ENCODE measurements around the gene ETS2. TPM values are rescaled to one million over a fixed set of nuclear protein-coding genes. Genes with fewer than 3 reads are reported as not detected.

The ETS2 gene
- total RNA-seq, 1 experiment from 2014 or later = 35.3 TPM

GRCh38 chr21:38802050-38803026, 3.4 kb upstream of the ETS2 start:
- no peak overlapping the region for H2BK12ac ChIP-seq (ENCODE audit: insufficient read length, low read depth, low read length)

More at GRCh38 chr21:38802050-38803026, 3.4 kb upstream of the ETS2 start:
- Histone ChIP-seq H3K79me2 (ENCODE audit: insufficient read depth, low read length) (peaks cover 10% of the 10 kb centered on the region; the same call in 1 of the 2 replicates), H2AFZ (ENCODE audit: low read length) (no peak overlapping the region), H2BK120ac (ENCODE audit: low read depth, low read length, poor library complexity, severe bottlenecking) (no peak overlapping the region), H2BK20ac (ENCODE audit: low read depth, low read length, poor library complexity, severe bottlenecking) (no peak overlapping the region), H3K79me1 (ENCODE audit: insufficient read depth, low read depth, low read length, poor library complexity, severe bottlenecking) (peaks cover 4% of the 10 kb centered on the region), H2BK5ac (ENCODE audit: insufficient read length, low read length) (no peak overlapping the region), H3K27me3 (ENCODE audit: insufficient read depth, low read length) (no peaks in the 10 kb centered on the region; the same call in 1 of the 2 replicates), H3K56ac (ENCODE audit: insufficient read length, low read depth, low read length) (no peak overlapping the region), H4K8ac (replicated peaks; ENCODE audit: insufficient read length, low read depth, low read length) (no peak overlapping the region), H3K23me2 (ENCODE audit: insufficient read length, low read depth, low read length, poor library complexity, severe bottlenecking) (peaks cover 19% of the 10 kb centered on the region), H3K4ac (ENCODE audit: low read depth, low read length) (no peak overlapping the region), H3K27ac (ENCODE audit: insufficient read length, low read depth, low read length) (no peak overlapping the region), H3K9ac (ENCODE audit: extremely low read depth, insufficient read length, low read length) (no peak overlapping the region), H3K23ac (ENCODE audit: insufficient read length, low read depth, low read length) (no peak overlapping the region), H4K91ac (ENCODE audit: insufficient read length, low read depth, low read length) (no peak overlapping the region), H4K5ac (ENCODE audit: insufficient read length, low read depth, low read length) (no peak overlapping the region), H4K20me1 (ENCODE audit: control insufficient read depth, insufficient read depth, insufficient read length) (peaks cover 3% of the 10 kb centered on the region), H3K9me3 (ENCODE audit: control insufficient read depth, low read depth, low read length) (no peaks in the 10 kb centered on the region), H3K4me1 (ENCODE audit: insufficient read depth, low read length) (no peaks in the 10 kb centered on the region; the same call in 1 of the 2 replicates), H3K14ac (ENCODE audit: insufficient read depth, low read length) (no peak overlapping the region), H3T11ph (ENCODE audit: low read length) (no peak overlapping the region), H3K18ac (ENCODE audit: insufficient read length, low read depth, low read length) (no peak overlapping the region), H2BK15ac (ENCODE audit: low read depth, low read length) (no peak overlapping the region), H3K4me2 (ENCODE audit: insufficient read depth, insufficient read length, low read length) (no peak overlapping the region), H2AK5ac (ENCODE audit: insufficient read length, low read length) (no peak overlapping the region)
- H3K9me3 Mint-ChIP-seq = no peaks in the 10 kb centered on the region; a peak in 1 of 5 replicates
- H3K36me3 Mint-ChIP-seq (ENCODE audit: insufficient read depth in 1 of 3, low read depth in 3 of 3) = no peaks in the 10 kb centered on the region
- no peak overlapping the region for H3K4me3 Mint-ChIP-seq
- no peak for DNase-seq
- peaks cover 14% of the 10 kb centered on the region for H3K27me3 Mint-ChIP-seq (ENCODE audit: low read depth)
- no peak for TF ChIP-seq CTCF (conservative IDR thresholded peaks at IDR 0.05)
- H3K27ac Mint-ChIP-seq = no peak overlapping the region
- no CpG with 5 or more reads among the region's 16 CpGs for WGBS (ENCODE audit: extremely low coverage, insufficient read length, low lambda C conversion rate)
- peaks cover 11 to 14% of the 10 kb centered on the region in 2 experiments for H3K4me1 Mint-ChIP-seq

Data from H9 (cell line).